Measurements from ENCODE around the gene MGAT4B. TPM values are rescaled to one million over a fixed set of nuclear protein-coding genes. Genes with fewer than 3 reads are reported as not detected.

MGAT4B gene
- total and polyA plus RNA-seq, 2 experiments from 2014 or later: 159 to 243 TPM

DNA sequence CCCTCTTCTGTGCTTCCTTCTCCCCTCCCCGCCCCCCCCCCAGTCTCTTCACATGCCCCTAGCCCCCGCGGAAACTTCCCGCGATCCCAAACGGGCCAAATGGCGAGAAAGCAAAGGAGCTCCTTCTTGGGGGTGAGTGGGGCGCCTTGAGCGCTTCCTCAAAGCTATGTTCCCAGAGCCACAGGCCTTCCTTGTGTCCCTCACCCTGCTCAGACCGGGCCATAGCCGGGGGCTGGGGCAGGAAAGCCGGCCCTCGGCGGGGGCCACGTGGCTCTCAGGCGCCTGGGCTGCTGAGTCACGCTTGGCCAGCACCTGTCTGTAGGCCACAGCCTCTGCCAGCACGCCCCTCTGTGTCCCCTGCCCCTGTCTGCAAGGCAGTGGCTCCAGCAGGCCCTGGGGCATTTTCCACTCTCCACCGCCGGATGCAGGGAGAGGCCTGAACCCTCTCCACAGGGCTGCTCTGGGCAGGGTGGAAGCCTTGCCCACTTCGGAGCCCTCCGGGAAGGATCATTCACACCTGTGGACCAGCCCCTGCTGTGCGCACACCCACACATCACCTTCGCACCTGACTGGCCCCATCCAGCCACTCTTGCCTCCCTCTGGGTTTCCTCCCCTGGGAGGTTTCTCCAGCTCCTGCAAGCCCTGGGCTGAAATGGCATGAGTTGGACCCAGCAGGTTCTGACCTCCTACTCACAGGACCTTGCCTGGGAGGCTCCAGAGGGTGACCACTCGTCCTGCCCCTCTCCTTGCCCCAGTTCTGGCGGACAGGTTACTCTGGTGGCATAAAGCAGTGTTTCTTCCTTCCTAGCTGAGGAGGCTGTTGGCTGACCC is 12.8 kb upstream of the MGAT4B start:
- DNase-seq (ENCODE audit: low spot score): peak; percentile 88
- no peaks in the 10 kb centered on the region for H3K27me3 ChIP-seq
- no peak overlapping the region for H2AFZ ChIP-seq

DNA sequence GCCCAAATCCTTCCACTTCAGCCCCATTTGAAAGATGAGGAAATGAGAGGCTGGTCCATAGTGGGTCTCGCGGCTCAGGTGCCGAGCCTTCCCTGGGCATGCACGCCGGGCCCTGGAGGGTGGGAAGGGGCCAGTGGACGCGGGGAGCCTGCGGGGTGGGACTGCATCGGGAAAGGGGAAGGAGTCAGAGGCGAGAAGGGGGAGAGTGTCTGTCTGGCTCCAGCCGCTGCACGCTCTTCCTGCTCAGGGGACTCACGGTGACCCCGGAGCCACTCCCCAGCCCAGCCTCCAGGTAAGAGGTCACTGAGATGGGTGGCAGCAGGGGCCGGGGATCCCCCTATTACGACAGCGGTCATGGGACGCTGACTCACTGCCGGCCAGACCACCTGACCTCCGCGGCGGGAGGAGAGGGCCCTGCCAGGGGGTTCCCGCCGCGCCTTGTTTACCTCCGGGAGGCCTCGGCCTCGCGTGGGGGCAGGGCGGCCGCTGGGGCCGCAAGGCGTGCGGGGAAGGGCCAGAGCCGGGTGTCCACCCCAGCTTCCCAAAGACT is 12.2 kb upstream of the MGAT4B start:
- no peaks in the 10 kb centered on the region for H3K27me3 ChIP-seq
- WGBS (ENCODE audit: low lambda C conversion rate, missing lambda C conversion rate): 3% methylated on average over 14 of the region's 35 CpGs
- H3K79me2 ChIP-seq: peaks cover 38% of the 10 kb centered on the region
- peaks cover 45% of the 10 kb centered on the region for H3K4me1 ChIP-seq (ENCODE audit: insufficient read depth)
- peak overlapping the region; percentile 95 for H3K4me2 ChIP-seq
- H2AFZ ChIP-seq: no peak overlapping the region
- H3K9me3 ChIP-seq (ENCODE audit: low read depth): no peaks in the 10 kb centered on the region
- H3K4me3 ChIP-seq: no peak overlapping the region
- peak; percentile 98 for DNase-seq (ENCODE audit: low spot score)
- TF ChIP-seq EZH2phosphoT487 (IDR thresholded peaks at IDR 0.05; ENCODE audit: low read depth, severe bottlenecking, unreplicated experiment): no peak
- TF ChIP-seq, protein P1, sequence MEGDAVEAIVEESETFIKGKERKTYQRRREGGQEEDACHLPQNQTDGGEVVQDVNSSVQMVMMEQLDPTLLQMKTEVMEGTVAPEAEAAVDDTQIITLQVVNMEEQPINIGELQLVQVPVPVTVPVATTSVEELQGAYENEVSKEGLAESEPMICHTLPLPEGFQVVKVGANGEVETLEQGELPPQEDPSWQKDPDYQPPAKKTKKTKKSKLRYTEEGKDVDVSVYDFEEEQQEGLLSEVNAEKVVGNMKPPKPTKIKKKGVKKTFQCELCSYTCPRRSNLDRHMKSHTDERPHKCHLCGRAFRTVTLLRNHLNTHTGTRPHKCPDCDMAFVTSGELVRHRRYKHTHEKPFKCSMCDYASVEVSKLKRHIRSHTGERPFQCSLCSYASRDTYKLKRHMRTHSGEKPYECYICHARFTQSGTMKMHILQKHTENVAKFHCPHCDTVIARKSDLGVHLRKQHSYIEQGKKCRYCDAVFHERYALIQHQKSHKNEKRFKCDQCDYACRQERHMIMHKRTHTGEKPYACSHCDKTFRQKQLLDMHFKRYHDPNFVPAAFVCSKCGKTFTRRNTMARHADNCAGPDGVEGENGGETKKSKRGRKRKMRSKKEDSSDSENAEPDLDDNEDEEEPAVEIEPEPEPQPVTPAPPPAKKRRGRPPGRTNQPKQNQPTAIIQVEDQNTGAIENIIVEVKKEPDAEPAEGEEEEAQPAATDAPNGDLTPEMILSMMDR (IDR thresholded peaks at IDR 0.05; ENCODE audit: poor library complexity): no peak
- TF ChIP-seq EZH2 (IDR thresholded peaks at IDR 0.05; ENCODE audit: borderline replicate concordance): no peak
- H3K27ac ChIP-seq: peak overlapping the region; percentile 99
- peaks cover 27% of the 10 kb centered on the region for H4K20me1 ChIP-seq (ENCODE audit: insufficient read depth, poor library complexity, severe bottlenecking)
- no peaks in the 10 kb centered on the region for H3K36me3 ChIP-seq (replicated peaks; ENCODE audit: insufficient read depth, low read depth)
- H3K9me2 ChIP-seq (replicated peaks; ENCODE audit: insufficient read depth): no peaks in the 10 kb centered on the region

More for the DNA sequence above, 12.8 kb upstream of the MGAT4B start:
- H3K36me3 ChIP-seq (replicated peaks; ENCODE audit: insufficient read depth, low read depth): no peaks in the 10 kb centered on the region
- no peaks in the 10 kb centered on the region for H3K9me2 ChIP-seq (replicated peaks; ENCODE audit: insufficient read depth)
- peaks cover 34% of the 10 kb centered on the region for H4K20me1 ChIP-seq (ENCODE audit: insufficient read depth, poor library complexity, severe bottlenecking)
- H3K79me2 ChIP-seq: peaks cover 44% of the 10 kb centered on the region
- H3K9me3 ChIP-seq (ENCODE audit: low read depth): no peaks in the 10 kb centered on the region
- no peak overlapping the region for H3K4me3 ChIP-seq
- peak overlapping the region; percentile 99 for H3K27ac ChIP-seq
- 50% methylated on average over 22 of the region's 26 CpGs for WGBS (ENCODE audit: low lambda C conversion rate, missing lambda C conversion rate)
- H3K4me1 ChIP-seq (ENCODE audit: insufficient read depth): peaks cover 52% of the 10 kb centered on the region
- TF ChIP-seq EZH2 (IDR thresholded peaks at IDR 0.05; ENCODE audit: borderline replicate concordance) (no peak), EZH2phosphoT487 (IDR thresholded peaks at IDR 0.05; ENCODE audit: low read depth, severe bottlenecking, unreplicated experiment) (no peak)
- TF ChIP-seq, protein P1 (IDR thresholded peaks at IDR 0.05; ENCODE audit: poor library complexity): no peak
- H3K4me2 ChIP-seq: peak overlapping the region; percentile 95

DNA sequence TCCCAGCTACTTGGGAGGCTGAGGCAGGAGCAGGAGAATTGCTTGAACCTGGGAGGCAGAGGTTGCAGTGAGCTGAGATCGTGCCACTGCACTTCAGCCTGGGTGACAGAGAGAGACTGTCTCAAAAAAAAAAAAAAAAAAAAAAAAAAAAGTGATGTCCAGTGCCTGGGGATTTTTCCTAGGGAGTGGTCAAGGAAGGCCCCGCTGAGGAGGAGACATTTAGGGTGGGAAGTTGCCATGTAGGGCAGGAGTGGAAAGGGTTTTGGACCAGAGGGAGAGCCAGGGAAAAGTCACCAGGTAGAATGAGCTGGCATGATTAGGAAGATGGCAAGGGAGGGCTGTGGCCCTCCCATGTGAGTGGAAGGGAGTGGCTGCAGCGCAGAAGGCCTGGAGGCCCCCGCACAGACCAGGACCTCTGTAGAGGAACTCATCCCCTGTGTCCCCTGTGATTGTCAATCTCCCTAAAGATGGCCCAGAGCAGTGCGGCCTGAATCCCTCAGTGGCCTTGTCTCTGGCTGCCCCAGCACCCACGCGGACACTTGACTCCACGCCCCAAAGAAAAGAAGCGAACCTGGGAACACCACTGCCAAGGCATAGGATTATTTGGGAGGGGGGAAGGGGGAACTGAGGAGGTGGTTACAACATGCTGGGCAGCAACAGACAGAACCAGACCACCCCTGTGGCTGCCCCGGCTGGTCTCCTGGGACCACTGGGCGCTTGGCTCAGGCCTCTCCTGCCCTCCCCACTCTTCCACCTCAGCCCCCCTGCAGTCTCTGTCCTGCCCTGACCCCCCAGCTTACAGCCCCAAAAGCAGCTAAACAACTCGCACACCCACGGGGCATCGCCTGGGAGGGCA is 11.5 kb upstream of the MGAT4B start:
- H3K36me3 ChIP-seq (replicated peaks; ENCODE audit: insufficient read depth, low read depth): no peaks in the 10 kb centered on the region
- DNase-seq (ENCODE audit: low spot score): no peak
- no peaks in the 10 kb centered on the region for H3K9me3 ChIP-seq (ENCODE audit: low read depth)
- H3K27me3 ChIP-seq: no peaks in the 10 kb centered on the region
- H2AFZ ChIP-seq: no peak overlapping the region
- H3K79me2 ChIP-seq: peaks cover 31% of the 10 kb centered on the region
- peak overlapping the region; percentile 99 for H3K27ac ChIP-seq
- no peak overlapping the region for H3K4me3 ChIP-seq
- TF ChIP-seq EZH2 (IDR thresholded peaks at IDR 0.05; ENCODE audit: borderline replicate concordance): no peak
- no peak for TF ChIP-seq EZH2phosphoT487 (IDR thresholded peaks at IDR 0.05; ENCODE audit: low read depth, severe bottlenecking, unreplicated experiment)
- TF ChIP-seq, protein P1 (IDR thresholded peaks at IDR 0.05; ENCODE audit: poor library complexity): no peak
- peaks cover 20% of the 10 kb centered on the region for H4K20me1 ChIP-seq (ENCODE audit: insufficient read depth, poor library complexity, severe bottlenecking)
- H3K4me1 ChIP-seq (ENCODE audit: insufficient read depth): peaks cover 41% of the 10 kb centered on the region
- WGBS (ENCODE audit: low lambda C conversion rate, missing lambda C conversion rate): 64% methylated on average over 13 of the region's 14 CpGs
- H3K9me2 ChIP-seq (replicated peaks; ENCODE audit: insufficient read depth): no peaks in the 10 kb centered on the region
- peak overlapping the region; percentile 95 for H3K4me2 ChIP-seq

All from hepatocyte (in vitro differentiated cells).